Activated CD8-positive, alpha-beta T cell treated with anti-CD3 and anti-CD28 coated beads for 36 hours (primary cell): ENCODE results near the gene PRPF39. TPM values are rescaled to one million over a fixed set of nuclear protein-coding genes. Genes with fewer than 3 reads are reported as not detected.

Experiments used
- ATAC-seq: fragments of 200-7000 bp; cut with Tn5 transposase; one replicate; pipeline ENCODE4 v1.10.0; 2021; ENCODE audit warnings: mild to moderate bottlenecking, moderate library complexity
- CTCF ChIA-PET: fragments of 350-600 bp; sonication (Branson Sonifier 250); formaldehyde crosslinking; loops from one replicate; lab custom pipeline; 2021; ENCODE audit warnings: antibody characterized with exemption; lab: Charles Lee
- POLR2A ChIA-PET: fragments of 350-600 bp; sonication (Branson Sonifier 250); formaldehyde crosslinking; loops from one replicate; lab custom pipeline; 2021; ENCODE audit warnings: antibody characterized with exemption; lab: Charles Lee
- DNase-seq: peaks from one replicate; pipeline ENCODE4 v3.0.0-alpha.2; 2020
- H3K27ac Mint-ChIP-seq: one replicate; pipeline ENCODE4 v1.8.0; 2021; ENCODE audit warnings: mild to moderate bottlenecking, mixed read lengths
- H3K27me3 Mint-ChIP-seq: one replicate; pipeline ENCODE4 v1.8.0; 2021; ENCODE audit warnings: mixed read lengths
- H3K36me3 Mint-ChIP-seq: one replicate; pipeline ENCODE4 v1.8.0; 2021; ENCODE audit warnings: low read depth, mixed read lengths
- H3K4me1 Mint-ChIP-seq: one replicate; pipeline ENCODE4 v1.8.0; 2021; ENCODE audit warnings: low read depth, mixed read lengths
- H3K4me3 Mint-ChIP-seq: one replicate; pipeline ENCODE4 v1.8.0; 2021; ENCODE audit warnings: mild to moderate bottlenecking, moderate library complexity, mixed read lengths
- H3K9me3 Mint-ChIP-seq: one replicate; pipeline ENCODE4 v1.8.0; 2021; ENCODE audit warnings: mixed read lengths
- intact Hi-C: fragments of 100-400 bp; cut with micrococcal nuclease; formaldehyde crosslinking; loops from one replicate; pipeline ENCODE4 v1.10.0; 2022
- total RNA-seq, 2 experiments: library from RNA; stranded (reverse); gene quantifications; one replicate each; pipeline ENCODE4 v1.2.3, GENCODE V29; 2021
- TF ChIP-seq, protein P1 (sequence below): fragments of 200-600 bp; IDR thresholded peaks from one replicate; pipeline ENCODE4 v1.8.0; 2022; ENCODE audit warnings: antibody characterized with exemption, mild to moderate bottlenecking

The PRPF39 gene
- total RNA-seq, 2 experiments from 2014 or later: 45.7 to 48.3 TPM

GRCh38 chr14:45134051-45134958, 50.4 kb downstream of the PRPF39 start, which contains the start of gene FKBP3:
FKBP3 (minus strand) TSS chr14:45134481; CDS start chr14:45134456, 25 bp downstream.
- intact Hi-C loops: loop anchor here (2.0 to 5.0 kb wide), 3 partner anchors 44 to 237 kb away; partner anchors contain the start of gene KLHL28
- H3K4me1 Mint-ChIP-seq: peaks cover 28% of the 10 kb centered on the region
- TF ChIP-seq, protein P1, sequence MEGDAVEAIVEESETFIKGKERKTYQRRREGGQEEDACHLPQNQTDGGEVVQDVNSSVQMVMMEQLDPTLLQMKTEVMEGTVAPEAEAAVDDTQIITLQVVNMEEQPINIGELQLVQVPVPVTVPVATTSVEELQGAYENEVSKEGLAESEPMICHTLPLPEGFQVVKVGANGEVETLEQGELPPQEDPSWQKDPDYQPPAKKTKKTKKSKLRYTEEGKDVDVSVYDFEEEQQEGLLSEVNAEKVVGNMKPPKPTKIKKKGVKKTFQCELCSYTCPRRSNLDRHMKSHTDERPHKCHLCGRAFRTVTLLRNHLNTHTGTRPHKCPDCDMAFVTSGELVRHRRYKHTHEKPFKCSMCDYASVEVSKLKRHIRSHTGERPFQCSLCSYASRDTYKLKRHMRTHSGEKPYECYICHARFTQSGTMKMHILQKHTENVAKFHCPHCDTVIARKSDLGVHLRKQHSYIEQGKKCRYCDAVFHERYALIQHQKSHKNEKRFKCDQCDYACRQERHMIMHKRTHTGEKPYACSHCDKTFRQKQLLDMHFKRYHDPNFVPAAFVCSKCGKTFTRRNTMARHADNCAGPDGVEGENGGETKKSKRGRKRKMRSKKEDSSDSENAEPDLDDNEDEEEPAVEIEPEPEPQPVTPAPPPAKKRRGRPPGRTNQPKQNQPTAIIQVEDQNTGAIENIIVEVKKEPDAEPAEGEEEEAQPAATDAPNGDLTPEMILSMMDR: no peak
- H3K4me3 Mint-ChIP-seq: peak within 1 kb of the TSS; percentile 99
- ATAC-seq (peak; percentile 95), DNase-seq (peak; percentile 97)
- H3K27me3 Mint-ChIP-seq: no peaks in the 10 kb centered on the region
- peaks cover 13% of the 10 kb centered on the region for H3K36me3 Mint-ChIP-seq
- ChIA-PET POLR2A (interaction anchor here (0.8 to 2.1 kb wide), 7 partner anchors 11 to 172 kb away, joined by 3 to 8 read pairs (median 4); partner anchors contain the start of genes MIS18BP1, PRPF39 and TOGARAM1), CTCF (interaction anchor here (1.1 to 1.2 kb wide), 3 partner anchors 17 to 237 kb away, joined by 3 to 4 read pairs (median 3); a partner anchor contains a TSS)
- no peaks in the 10 kb centered on the region for H3K9me3 Mint-ChIP-seq
- peak within 1 kb of the TSS; percentile 98 for H3K27ac Mint-ChIP-seq

DNA sequence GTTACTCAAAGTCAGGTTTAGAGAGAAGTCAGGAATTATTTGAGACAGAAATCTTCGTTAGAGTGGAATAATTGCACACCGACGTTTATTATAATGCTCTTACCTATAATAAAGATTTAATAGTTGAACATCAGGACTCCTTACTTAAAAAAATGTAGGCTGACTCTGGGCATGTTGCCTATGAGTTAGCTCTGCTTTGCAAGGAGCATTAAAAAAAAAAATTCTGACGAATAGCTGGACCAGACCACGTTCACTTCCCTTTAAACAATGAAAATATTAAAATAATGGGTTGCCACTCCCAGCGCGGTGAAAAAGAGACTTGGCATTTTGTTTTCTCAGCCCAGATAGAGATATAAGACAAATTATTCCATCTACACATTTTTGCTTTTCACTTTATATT, 51.2 kb downstream of the PRPF39 start:
- Mint-ChIP-seq H3K36me3 (peaks cover 11% of the 10 kb centered on the region), H3K4me1 (peaks cover 28% of the 10 kb centered on the region), H3K9me3 (no peaks in the 10 kb centered on the region), H3K27ac (peak overlapping the region; percentile 98), H3K4me3 (peak overlapping the region; percentile 99), H3K27me3 (no peaks in the 10 kb centered on the region)
- no peak for ATAC-seq
- CTCF ChIA-PET: interaction anchor here (1.1 to 1.8 kb wide), 2 partner anchors 18 to 133 kb away, joined by 4 to 8 read pairs; no protein-coding TSS in a partner anchor
- DNase-seq: no peak
- TF ChIP-seq, protein P1: no peak
- POLR2A ChIA-PET: interaction anchor here (0.7 to 2.1 kb wide), 7 partner anchors 12 to 376 kb away, joined by 3 to 8 read pairs (median 4); partner anchors contain the start of genes KLHL28, PRPF39 and TOGARAM1
- intact Hi-C loops: loop anchor here (2.0 to 5.0 kb wide), 3 partner anchors 44 to 174 kb away; partner anchors contain the start of genes KLHL28 and MIS18BP1

DNA sequence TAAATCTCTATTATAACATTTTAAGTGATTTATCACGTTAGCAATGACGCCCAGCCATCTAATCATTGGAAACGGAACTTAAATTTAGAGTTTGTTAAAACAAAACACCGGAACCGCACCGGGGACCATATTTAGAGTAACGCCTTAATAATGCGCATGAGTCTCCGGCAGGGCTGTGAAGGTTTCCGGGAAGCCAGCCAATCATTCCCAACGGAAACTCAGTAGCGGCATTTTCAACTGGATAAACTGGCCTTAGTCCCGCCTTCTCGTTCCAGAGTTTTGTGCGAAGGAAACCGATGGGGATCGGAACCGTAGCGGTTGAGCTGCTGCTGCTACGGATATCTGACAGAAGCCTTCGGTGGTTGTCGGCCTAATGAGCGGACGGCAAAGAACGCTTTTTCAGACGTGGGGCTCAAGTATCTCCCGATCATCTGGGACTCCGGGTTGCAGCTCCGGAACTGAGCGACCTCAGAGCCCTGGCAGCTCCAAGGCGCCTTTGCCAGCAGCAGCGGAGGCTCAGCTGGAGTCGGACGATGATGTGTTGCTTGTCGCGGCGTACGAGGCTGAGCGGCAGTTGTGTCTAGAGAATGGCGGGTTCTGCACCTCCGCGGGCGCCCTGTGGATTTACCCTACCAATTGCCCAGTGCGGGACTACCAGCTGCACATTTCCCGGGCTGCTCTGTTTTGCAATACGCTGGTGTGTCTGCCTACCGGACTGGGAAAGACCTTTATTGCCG, 51.9 kb downstream of the PRPF39 start, which contains the start of gene FANCM:
FANCM (plus strand) TSS at position 272 of the 737 bp plus-strand sequence; CDS start at position 374, 102 bp downstream.
- Mint-ChIP-seq H3K36me3 (peaks cover 15% of the 10 kb centered on the region), H3K9me3 (no peaks in the 10 kb centered on the region), H3K27me3 (no peaks in the 10 kb centered on the region), H3K27ac (peak within 1 kb of the TSS; percentile 98), H3K4me3 (peak within 1 kb of the TSS; percentile 99), H3K4me1 (peaks cover 29% of the 10 kb centered on the region)
- ChIA-PET CTCF (interaction anchor here (1.3 to 1.8 kb wide), 2 partner anchors 25 to 133 kb away, joined by 3 to 8 read pairs; no protein-coding TSS in a partner anchor), POLR2A (interaction anchor here (0.7 to 2.1 kb wide), 10 partner anchors 9 to 376 kb away, joined by 3 to 8 read pairs (median 3); partner anchors contain the start of genes KLHL28 and PRPF39)
- DNase-seq (peak; percentile 93), ATAC-seq (peak; percentile 57)
- intact Hi-C loops: loop anchor here (2.0 to 5.0 kb wide), 3 partner anchors 45 to 175 kb away; partner anchors contain the start of genes KLHL28 and MIS18BP1
- TF ChIP-seq, protein P1: no peak

- intact Hi-C loops: loop anchor here (5.0 kb wide), 1 partner anchor 116 kb away; the partner anchor contains the start of gene MIS18BP1
- peaks cover 27% of the 10 kb centered on the region for H3K4me1 Mint-ChIP-seq
- ChIA-PET CTCF (interaction anchor here (1.3 to 1.8 kb wide), 2 partner anchors 24 to 132 kb away, joined by 3 to 8 read pairs; no protein-coding TSS in a partner anchor), POLR2A (interaction anchor here (0.7 to 2.1 kb wide), 9 partner anchors 8 to 175 kb away, joined by 3 to 8 read pairs (median 3); partner anchors contain the start of genes KLHL28 and PRPF39)
- peak overlapping the region; percentile 99 for H3K4me3 Mint-ChIP-seq
- TF ChIP-seq, protein P1: no peak
- ATAC-seq (no peak), DNase-seq (no peak)
- H3K27ac Mint-ChIP-seq: peak overlapping the region; percentile 98
- H3K9me3 Mint-ChIP-seq: no peaks in the 10 kb centered on the region
- H3K36me3 Mint-ChIP-seq: peaks cover 15% of the 10 kb centered on the region
- H3K27me3 Mint-ChIP-seq: no peaks in the 10 kb centered on the region
Measured at GRCh38 chr14:45136399-45136798, 52.5 kb downstream of the PRPF39 start.
